ENCODE measurements around the gene MRFAP1.
"Not testable (repeated sequence)": the region's sequence is repeated elsewhere in the genome, so short reads cannot be mapped to it uniquely, and the experiment has no call there.

Gene MRFAP1

GRCh38 chr4:6639137-6639680 is 1.3 kb upstream of the MRFAP1 start:
- no peak for DNase-seq

GRCh38 chr4:6641164-6641970 is 882 bp downstream of the MRFAP1 start:
- no peak for DNase-seq

GRCh38 chr4:6641971-6642320 is 1.5 kb downstream of the MRFAP1 start:
- no peak for DNase-seq

GRCh38 chr4:6643141-6643847 is 2.8 kb downstream of the MRFAP1 start:
- DNase-seq, result no peak

- no peak for DNase-seq
Measured at GRCh38 chr4:6644792-6645530, 4.5 kb downstream of the MRFAP1 start.

- DNase-seq, result no peak
Measured at GRCh38 chr4:6647169-6647568, 6.7 kb downstream of the MRFAP1 start.

- no peak for DNase-seq
Measured at GRCh38 chr4:6647582-6648230, 7.2 kb downstream of the MRFAP1 start.

GRCh38 chr4:6649216-6649615 is 8.7 kb downstream of the MRFAP1 start:
- no peak for DNase-seq

- DNase-seq, result not testable (repeated sequence)
Measured at GRCh38 chr4:6654211-6654610, 13.7 kb downstream of the MRFAP1 start.

GRCh38 chr4:6655291-6655690 is 14.8 kb downstream of the MRFAP1 start:
- not testable (repeated sequence) for DNase-seq

GRCh38 chr4:6655924-6656323 is 15.4 kb downstream of the MRFAP1 start:
- no peak for DNase-seq

- no peak for DNase-seq
Measured at GRCh38 chr4:6657242-6658208, 17.0 kb downstream of the MRFAP1 start.

- DNase-seq, result no peak
Measured at GRCh38 chr4:6658209-6658595, 17.7 kb downstream of the MRFAP1 start.

GRCh38 chr4:6658597-6659075 is 18.2 kb downstream of the MRFAP1 start:
- no peak for DNase-seq

GRCh38 chr4:6659897-6660296 is 19.4 kb downstream of the MRFAP1 start:
- no peak for DNase-seq

- DNase-seq, result no peak
Measured at GRCh38 chr4:6660430-6660829, 19.9 kb downstream of the MRFAP1 start.

- DNase-seq, result no peak
Measured at GRCh38 chr4:6662591-6662990, 22.1 kb downstream of the MRFAP1 start.

- no peak for DNase-seq
Measured at GRCh38 chr4:6663596-6664393, 23.3 kb downstream of the MRFAP1 start.

- DNase-seq, result no peak
Measured at GRCh38 chr4:6665320-6665654, 24.8 kb downstream of the MRFAP1 start.

GRCh38 chr4:6668391-6668790 is 27.9 kb downstream of the MRFAP1 start:
- DNase-seq, result no peak

GRCh38 chr4:6671648-6672047 is 31.2 kb downstream of the MRFAP1 start:
- no peak for DNase-seq
